Measurements from ENCODE around the gene FNIP2. TPM values are rescaled to one million over a fixed set of nuclear protein-coding genes. Genes with fewer than 3 reads are reported as not detected.
"Not testable (repeated sequence)": the region's sequence is repeated elsewhere in the genome, so short reads cannot be mapped to it uniquely, and the experiment has no call there.

FNIP2 gene
- total RNA-seq, 1 donor from 2014 or later: 25.3 TPM

DNA sequence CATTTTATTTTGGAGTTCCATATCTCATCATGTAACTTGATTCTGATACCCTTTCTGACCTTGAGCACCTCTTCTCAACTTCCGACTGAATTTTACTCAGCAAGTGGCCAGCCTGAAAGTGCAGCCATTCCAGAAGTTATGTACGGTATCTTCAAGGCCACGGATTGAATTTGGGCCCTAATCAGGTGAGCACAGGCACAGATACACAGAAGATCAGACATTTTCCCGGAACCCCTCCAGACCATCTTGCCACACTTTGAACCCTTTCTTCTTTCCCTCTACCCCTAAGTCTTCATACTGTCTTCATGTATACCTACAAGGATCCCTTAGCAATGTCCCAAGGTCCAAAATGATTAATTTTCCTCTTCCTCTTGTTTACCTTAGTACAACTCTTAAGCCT is 108.2 kb downstream of the FNIP2 start:
- Histone ChIP-seq H3K4me1 (no peaks in the 10 kb centered on the region), H3K4me3 (no peak overlapping the region), H3K27me3 (no peaks in the 10 kb centered on the region), H3K9me3 (no peaks in the 10 kb centered on the region), H3K27ac (no peak overlapping the region), H3K36me3 (peaks cover 0 to 3% of the 10 kb centered on the region in 2 donors)
- TF ChIP-seq POLR2A (IDR thresholded peaks at IDR 0.05) (no peak), POLR2AphosphoS5 (IDR thresholded peaks at IDR 0.05; ENCODE audit: insufficient read depth in 1 of 2, low read depth in 1 of 2) (no peak)
- TF ChIP-seq, protein P1, sequence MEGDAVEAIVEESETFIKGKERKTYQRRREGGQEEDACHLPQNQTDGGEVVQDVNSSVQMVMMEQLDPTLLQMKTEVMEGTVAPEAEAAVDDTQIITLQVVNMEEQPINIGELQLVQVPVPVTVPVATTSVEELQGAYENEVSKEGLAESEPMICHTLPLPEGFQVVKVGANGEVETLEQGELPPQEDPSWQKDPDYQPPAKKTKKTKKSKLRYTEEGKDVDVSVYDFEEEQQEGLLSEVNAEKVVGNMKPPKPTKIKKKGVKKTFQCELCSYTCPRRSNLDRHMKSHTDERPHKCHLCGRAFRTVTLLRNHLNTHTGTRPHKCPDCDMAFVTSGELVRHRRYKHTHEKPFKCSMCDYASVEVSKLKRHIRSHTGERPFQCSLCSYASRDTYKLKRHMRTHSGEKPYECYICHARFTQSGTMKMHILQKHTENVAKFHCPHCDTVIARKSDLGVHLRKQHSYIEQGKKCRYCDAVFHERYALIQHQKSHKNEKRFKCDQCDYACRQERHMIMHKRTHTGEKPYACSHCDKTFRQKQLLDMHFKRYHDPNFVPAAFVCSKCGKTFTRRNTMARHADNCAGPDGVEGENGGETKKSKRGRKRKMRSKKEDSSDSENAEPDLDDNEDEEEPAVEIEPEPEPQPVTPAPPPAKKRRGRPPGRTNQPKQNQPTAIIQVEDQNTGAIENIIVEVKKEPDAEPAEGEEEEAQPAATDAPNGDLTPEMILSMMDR (IDR thresholded peaks at IDR 0.05): no peak
- intact Hi-C loops (cut with DNase I): no loop called here
- no peak for DNase-seq (ENCODE audit: extremely low spot score in 2 of 2)

DNA sequence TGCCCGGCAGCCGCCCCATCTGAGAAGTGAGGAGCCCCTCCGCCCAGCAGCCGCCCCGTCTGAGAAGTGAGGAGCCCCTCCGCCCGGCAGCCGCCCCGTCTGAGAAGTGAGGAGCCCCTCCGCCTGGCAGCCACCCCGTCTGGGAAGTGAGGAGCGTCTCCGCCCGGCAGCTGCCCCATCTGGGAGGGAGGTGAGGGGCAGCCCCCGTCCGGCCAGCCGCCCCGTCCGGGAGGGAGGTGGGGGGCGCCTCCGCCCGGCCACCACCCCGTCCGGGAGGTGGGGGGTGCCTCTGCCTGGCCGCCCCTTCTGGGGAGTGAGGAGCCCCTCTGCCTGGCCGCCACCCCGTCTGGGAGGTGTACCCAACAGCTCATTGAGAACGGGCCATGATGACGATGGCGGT is 113.3 kb downstream of the FNIP2 start:
- H3K36me3 ChIP-seq; H3K9me3 ChIP-seq; H3K4me3 ChIP-seq; intact Hi-C loops (cut with DNase I); DNase-seq (ENCODE audit: extremely low spot score in 2 of 2); H3K27ac ChIP-seq; H3K4me1 ChIP-seq; H3K27me3 ChIP-seq: not testable (repeated sequence)

DNA sequence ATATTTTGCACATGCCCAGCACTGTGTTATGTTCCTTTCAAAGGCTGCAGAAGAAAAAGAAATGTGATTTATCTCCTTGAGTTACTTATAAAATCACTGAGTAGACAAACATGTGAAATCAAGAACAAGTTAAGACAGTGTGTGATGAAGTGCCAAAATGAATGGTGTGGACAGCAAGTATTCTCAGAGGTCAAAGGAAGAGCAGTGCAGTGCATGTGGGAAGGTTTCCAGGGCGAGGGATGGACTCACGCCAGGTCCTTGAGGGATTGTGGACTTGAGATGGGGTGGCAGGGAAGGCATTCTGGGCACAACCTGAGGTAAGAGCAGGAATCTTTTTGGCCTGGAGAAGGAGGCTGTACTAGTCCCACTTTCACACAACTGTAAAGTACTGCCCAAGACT is 115.5 kb downstream of the FNIP2 start:
- H3K36me3 ChIP-seq: no peaks in the 10 kb centered on the region
- intact Hi-C loops (cut with DNase I): no loop called here
- DNase-seq (ENCODE audit: extremely low spot score in 2 of 2): no peak

DNA sequence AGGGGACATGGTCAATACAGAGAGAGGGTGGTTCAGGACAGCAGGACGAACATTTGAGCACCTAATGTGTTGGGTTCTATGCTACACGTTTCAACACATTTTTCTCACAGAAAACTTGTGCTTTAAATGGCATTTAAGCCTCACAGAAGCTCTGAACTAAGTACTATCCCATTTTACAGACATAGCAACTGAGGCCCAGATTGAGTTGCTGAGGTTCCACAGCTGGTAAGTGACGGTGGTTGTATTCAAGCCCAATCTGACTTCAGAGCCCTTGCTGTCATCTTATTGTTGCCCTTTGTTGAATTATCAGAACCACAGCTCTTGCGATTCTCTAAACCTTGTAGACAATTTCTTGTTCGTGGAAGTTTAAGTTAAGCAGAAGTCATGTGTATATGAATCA is 116.7 kb downstream of the FNIP2 start:
- no peak overlapping the region for H3K4me3 ChIP-seq

More for the DNA sequence above, 115.5 kb downstream of the FNIP2 start:
- H3K27me3 ChIP-seq: no peaks in the 10 kb centered on the region
- H3K9me3 ChIP-seq: no peaks in the 10 kb centered on the region
- no peak overlapping the region for H3K4me3 ChIP-seq
- no peak overlapping the region for H3K27ac ChIP-seq
- no peak for TF ChIP-seq POLR2A (IDR thresholded peaks at IDR 0.05)
- no peak for TF ChIP-seq POLR2AphosphoS5 (IDR thresholded peaks at IDR 0.05; ENCODE audit: insufficient read depth in 1 of 2, low read depth in 1 of 2)
- TF ChIP-seq, protein P1 (IDR thresholded peaks at IDR 0.05): no peak
- no peaks in the 10 kb centered on the region for H3K4me1 ChIP-seq

DNA sequence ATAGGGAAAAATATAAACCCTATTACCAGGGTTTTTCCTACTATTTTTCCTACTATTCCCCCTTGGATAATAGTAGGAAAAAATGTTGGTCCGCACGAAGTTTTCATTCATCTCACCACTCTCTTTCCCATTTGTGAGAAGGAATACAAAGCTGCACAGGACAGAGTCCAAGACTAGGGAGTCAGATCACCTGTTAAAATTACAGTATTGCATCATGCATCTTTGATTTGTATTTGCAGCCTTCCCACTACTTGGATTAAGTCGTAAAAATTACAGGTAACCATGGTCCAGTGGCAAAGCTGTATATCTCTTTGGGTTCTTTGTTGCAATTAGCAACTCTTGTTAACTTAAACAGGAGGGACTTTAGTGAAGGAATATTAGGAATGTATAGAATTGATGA is 121.5 kb downstream of the FNIP2 start:
- Histone ChIP-seq H3K27ac (no peak overlapping the region), H3K4me3 (no peak overlapping the region), H3K36me3 (peaks cover 0 to 9% of the 10 kb centered on the region in 2 donors), H3K27me3 (no peaks in the 10 kb centered on the region), H3K9me3 (no peaks in the 10 kb centered on the region), H3K4me1 (no peaks in the 10 kb centered on the region)
- TF ChIP-seq, protein P1 (IDR thresholded peaks at IDR 0.05): no peak
- TF ChIP-seq POLR2A (IDR thresholded peaks at IDR 0.05) (no peak), POLR2AphosphoS5 (IDR thresholded peaks at IDR 0.05; ENCODE audit: insufficient read depth in 1 of 2, low read depth in 1 of 2) (no peak)
- DNase-seq (ENCODE audit: extremely low spot score in 2 of 2): no peak
- intact Hi-C loops (cut with DNase I): no loop called here

More for the DNA sequence above, 116.7 kb downstream of the FNIP2 start:
- no peaks in the 10 kb centered on the region for H3K9me3 ChIP-seq
- H3K27me3 ChIP-seq: no peaks in the 10 kb centered on the region
- no peak overlapping the region for H3K27ac ChIP-seq
- H3K4me1 ChIP-seq: no peaks in the 10 kb centered on the region
- intact Hi-C loops (cut with DNase I): no loop called here
- no peak for DNase-seq (ENCODE audit: extremely low spot score in 2 of 2)
- TF ChIP-seq POLR2AphosphoS5 (IDR thresholded peaks at IDR 0.05; ENCODE audit: insufficient read depth in 1 of 2, low read depth in 1 of 2) (no peak), POLR2A (IDR thresholded peaks at IDR 0.05) (no peak)
- TF ChIP-seq, protein P1 (IDR thresholded peaks at IDR 0.05): no peak
- no peaks in the 10 kb centered on the region for H3K36me3 ChIP-seq

DNA sequence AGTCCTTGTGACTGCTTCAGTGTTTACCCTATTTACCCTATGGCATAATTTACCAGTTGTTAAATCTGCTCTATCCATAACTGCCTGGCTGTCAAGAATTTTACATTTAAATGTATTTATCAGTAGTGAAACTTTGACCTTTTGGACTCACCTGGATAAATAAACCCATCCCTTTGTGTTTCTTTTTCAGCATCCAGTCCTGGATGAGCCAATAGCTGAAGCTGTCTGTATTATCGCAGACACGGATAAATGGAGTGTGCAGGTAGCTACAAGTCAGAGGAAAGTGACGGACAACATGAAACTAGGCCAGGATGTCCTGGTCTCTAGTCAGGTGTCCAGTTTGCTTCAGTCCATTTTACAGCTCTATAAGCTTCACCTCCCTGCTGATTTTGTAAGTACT is 122.4 kb downstream of the FNIP2 start:
- intact Hi-C loops (cut with DNase I): no loop called here
- H3K36me3 ChIP-seq: peaks cover 0 to 9% of the 10 kb centered on the region in 2 donors
- TF ChIP-seq POLR2AphosphoS5 (IDR thresholded peaks at IDR 0.05; ENCODE audit: insufficient read depth in 1 of 2, low read depth in 1 of 2) (no peak), POLR2A (IDR thresholded peaks at IDR 0.05) (no peak)
- TF ChIP-seq, protein P1 (IDR thresholded peaks at IDR 0.05): no peak

More for the DNA sequence above, 122.4 kb downstream of the FNIP2 start:
- H3K4me3 ChIP-seq: no peak overlapping the region
- H3K27ac ChIP-seq: no peak overlapping the region
- no peaks in the 10 kb centered on the region for H3K4me1 ChIP-seq
- DNase-seq (ENCODE audit: extremely low spot score in 2 of 2): no peak
- H3K9me3 ChIP-seq: no peaks in the 10 kb centered on the region
- H3K27me3 ChIP-seq: no peaks in the 10 kb centered on the region

Data from vagina (tissue), 2 donors.